GM12873 (cell line): ENCODE measurements around the gene SORCS2.

ENCODE experiments used
- CTCF ChIP-seq: IDR thresholded peaks from 2 replicates; pipeline ENCODE4 v1.5.1; 2012; ENCODE audit warnings: low read depth, mild to moderate bottlenecking, moderate library complexity, low read length, control low read depth; ENCODE audit not compliant: insufficient read depth; ENCODE audit errors: missing control alignments

The SORCS2 gene

GRCh38 chr4:7756561-7757355 is 564.4 kb downstream of the SORCS2 start:
- no peak for TF ChIP-seq CTCF

- TF ChIP-seq CTCF, result no peak
These were observed 565.4 kb downstream of the SORCS2 start for GRCh38 chr4:7757501-7758471.

- no peak for TF ChIP-seq CTCF
These were observed 566.1 kb downstream of the SORCS2 start for GRCh38 chr4:7758476-7758875.

GRCh38 chr4:7759216-7759615 is 566.9 kb downstream of the SORCS2 start:
- TF ChIP-seq CTCF, result no peak

GRCh38 chr4:7759635-7760034 is 567.3 kb downstream of the SORCS2 start:
- no peak for TF ChIP-seq CTCF

GRCh38 chr4:7760228-7760627 is 567.9 kb downstream of the SORCS2 start:
- no peak for TF ChIP-seq CTCF

GRCh38 chr4:7760706-7761105 is 568.4 kb downstream of the SORCS2 start:
- TF ChIP-seq CTCF, result no peak
